ENCODE results near the gene FOXN1.

DNA sequence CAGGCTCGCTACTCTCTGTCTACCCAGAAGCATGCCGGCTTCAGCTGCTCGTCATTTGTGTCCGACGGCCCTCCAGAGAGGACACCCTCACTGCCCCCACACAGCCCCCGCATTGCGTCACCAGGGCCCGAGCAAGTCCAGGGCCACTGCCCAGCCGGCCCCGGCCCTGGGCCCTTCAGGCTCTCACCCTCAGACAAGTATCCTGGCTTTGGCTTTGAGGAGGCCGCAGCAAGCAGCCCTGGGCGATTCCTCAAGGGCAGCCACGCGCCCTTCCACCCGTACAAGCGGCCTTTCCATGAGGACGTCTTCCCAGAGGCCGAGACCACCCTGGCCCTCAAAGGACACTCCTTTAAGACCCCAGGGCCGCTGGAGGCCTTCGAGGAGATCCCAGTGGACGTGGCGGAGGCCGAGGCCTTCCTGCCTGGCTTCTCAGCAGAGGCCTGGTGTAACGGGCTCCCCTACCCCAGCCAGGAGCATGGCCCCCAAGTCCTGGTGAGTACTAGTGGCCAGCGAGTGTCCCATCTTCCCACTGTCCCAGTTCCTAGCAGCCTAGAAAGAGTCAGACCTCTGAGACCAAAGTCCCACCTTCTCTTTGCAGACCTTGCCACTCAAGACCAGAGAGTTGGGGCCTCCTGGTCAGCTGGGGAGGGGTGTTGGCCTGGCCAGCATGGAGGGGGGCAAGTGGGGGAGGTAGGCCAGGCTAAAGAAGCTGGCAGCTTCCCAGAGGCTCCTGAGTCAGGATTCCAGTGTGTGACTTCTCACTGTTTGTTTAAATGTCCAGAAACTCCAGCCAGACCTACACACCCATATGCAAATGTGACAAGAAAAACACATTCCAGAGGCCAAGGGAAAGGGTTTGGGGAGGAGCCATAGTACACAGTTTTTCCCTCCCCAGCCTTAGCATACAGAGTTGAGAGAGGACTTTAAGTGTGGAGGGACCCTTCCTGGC lies 18.6 kb downstream of the FOXN1 start:
- TF ChIP-seq, protein P1, sequence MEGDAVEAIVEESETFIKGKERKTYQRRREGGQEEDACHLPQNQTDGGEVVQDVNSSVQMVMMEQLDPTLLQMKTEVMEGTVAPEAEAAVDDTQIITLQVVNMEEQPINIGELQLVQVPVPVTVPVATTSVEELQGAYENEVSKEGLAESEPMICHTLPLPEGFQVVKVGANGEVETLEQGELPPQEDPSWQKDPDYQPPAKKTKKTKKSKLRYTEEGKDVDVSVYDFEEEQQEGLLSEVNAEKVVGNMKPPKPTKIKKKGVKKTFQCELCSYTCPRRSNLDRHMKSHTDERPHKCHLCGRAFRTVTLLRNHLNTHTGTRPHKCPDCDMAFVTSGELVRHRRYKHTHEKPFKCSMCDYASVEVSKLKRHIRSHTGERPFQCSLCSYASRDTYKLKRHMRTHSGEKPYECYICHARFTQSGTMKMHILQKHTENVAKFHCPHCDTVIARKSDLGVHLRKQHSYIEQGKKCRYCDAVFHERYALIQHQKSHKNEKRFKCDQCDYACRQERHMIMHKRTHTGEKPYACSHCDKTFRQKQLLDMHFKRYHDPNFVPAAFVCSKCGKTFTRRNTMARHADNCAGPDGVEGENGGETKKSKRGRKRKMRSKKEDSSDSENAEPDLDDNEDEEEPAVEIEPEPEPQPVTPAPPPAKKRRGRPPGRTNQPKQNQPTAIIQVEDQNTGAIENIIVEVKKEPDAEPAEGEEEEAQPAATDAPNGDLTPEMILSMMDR (conservative IDR thresholded peaks at IDR 0.05), result no peak
- no peak for TF ChIP-seq ZFX (IDR thresholded peaks at IDR 0.05)

Data from C4-2B (cell line).